Esophagus (tissue), 2 donors: Measurements from ENCODE around the gene MOB3C. TPM values are rescaled to one million over a fixed set of nuclear protein-coding genes. Genes with fewer than 3 reads are reported as not detected.

Experiments used
- polyA plus RNA-seq, 2 donors: library from polyadenylated mRNA; stranded (reverse); fragments of 200-250 nt; gene quantifications; one replicate each; pipeline ENCODE4 v1.2.3, GENCODE V29; 2013
- donor health status: healthy with polysubstance abuse.
- donor health status: Bipolar disorder and iron deficiency.

The MOB3C gene
- polyA plus RNA-seq, 2 donors, result 6.9 to 7.5 TPM

Other genes starting within 250 kb of the MOB3C start
- gene FAAH, start 222.5 kb downstream of the MOB3C start, polyA plus RNA-seq, result 10 to 100 TPM; 12.1 to 33.2 TPM
- under 1 TPM in 1 of 2 donors, not detected in 1; 0.01 TPM for gene DMBX1, start 127.0 kb downstream of the MOB3C start, polyA plus RNA-seq
- not detected for gene KNCN, start 65.2 kb downstream of the MOB3C start, polyA plus RNA-seq
- 10 to 100 TPM; 19.4 to 29.9 TPM for gene MKNK1, start 12.5 kb downstream of the MOB3C start, polyA plus RNA-seq
- gene ATPAF1, start 51.6 kb upstream of the MOB3C start, polyA plus RNA-seq, result 10 to 100 TPM; 25.3 to 34.9 TPM
- not detected for gene TEX38, start 55.0 kb upstream of the MOB3C start, polyA plus RNA-seq
- 10 to 100 TPM; 19.3 to 27.8 TPM for gene EFCAB14, start 102.3 kb upstream of the MOB3C start, polyA plus RNA-seq
- gene CYP4B1, start 182.2 kb upstream of the MOB3C start, polyA plus RNA-seq, result 10 to 100 TPM; 40.4 to 64.5 TPM